BLaER1 (cell line): ENCODE results near the gene SLC39A8.
"Not testable (repeated sequence)": the region's sequence is repeated elsewhere in the genome, so short reads cannot be mapped to it uniquely, and the experiment has no call there.

ENCODE experiments used
- H3K27ac ChIP-seq: shearing (Covaris generic); formaldehyde crosslinking; 2 replicates; pipeline ENCODE4 v1.8.1; 2022
- H3K27me3 ChIP-seq: shearing (Covaris generic); formaldehyde crosslinking; 2 replicates; pipeline ENCODE4 v1.8.1; 2022
- H3K36me3 ChIP-seq: shearing (Covaris generic); formaldehyde crosslinking; 2 replicates; pipeline ENCODE4 v1.8.1; 2022
- H3K4me1 ChIP-seq: shearing (Covaris generic); formaldehyde crosslinking; 2 replicates; pipeline ENCODE4 v1.8.1; 2022
- H3K4me2 ChIP-seq: shearing (Covaris generic); formaldehyde crosslinking; 2 replicates; pipeline ENCODE4 v1.8.1; 2022
- H3K4me3 ChIP-seq: shearing (Covaris generic); formaldehyde crosslinking; 2 replicates; pipeline ENCODE4 v1.8.1; 2022
- H3K9ac ChIP-seq: shearing (Covaris generic); formaldehyde crosslinking; 2 replicates; pipeline ENCODE4 v1.8.1; 2022
- H3K9me3 ChIP-seq: shearing (Covaris generic); formaldehyde crosslinking; 2 replicates; pipeline ENCODE4 v1.8.1; 2022
- H4K20me1 ChIP-seq: shearing (Covaris generic); formaldehyde crosslinking; 2 replicates; pipeline ENCODE4 v1.8.1; 2022
- Cebpa-rat ChIP-seq: shearing (Covaris generic); IDR thresholded peaks from 2 replicates; pipeline ENCODE4 v1.8.1; 2022

SLC39A8 gene

GRCh38 chr4:102250341-102250740, 94.9 kb downstream of the SLC39A8 start:
- Histone ChIP-seq H3K4me2 (no peak overlapping the region), H3K4me1 (no peaks in the 10 kb centered on the region), H3K4me3 (no peak overlapping the region), H4K20me1 (no peaks in the 10 kb centered on the region), H3K36me3 (no peaks in the 10 kb centered on the region), H3K27ac (no peak overlapping the region), H3K27me3 (no peaks in the 10 kb centered on the region), H3K9me3 (peaks cover 20% of the 10 kb centered on the region), H3K9ac (no peak overlapping the region)
- TF ChIP-seq Cebpa-rat, result no peak

- Histone ChIP-seq H3K36me3 (no peaks in the 10 kb centered on the region), H3K9ac (no peak overlapping the region), H3K4me1 (no peaks in the 10 kb centered on the region), H3K4me2 (no peak overlapping the region), H3K4me3 (no peak overlapping the region), H3K9me3 (peaks cover 34% of the 10 kb centered on the region), H3K27ac (no peak overlapping the region), H3K27me3 (no peaks in the 10 kb centered on the region), H4K20me1 (no peaks in the 10 kb centered on the region)
- no peak for TF ChIP-seq Cebpa-rat
These were observed 98.2 kb downstream of the SLC39A8 start for GRCh38 chr4:102247041-102247440.

- H3K36me3 ChIP-seq, result no peaks in the 10 kb centered on the region
- no peak overlapping the region for H3K4me2 ChIP-seq
- H3K4me3 ChIP-seq, result no peak overlapping the region
- no peaks in the 10 kb centered on the region for H3K27me3 ChIP-seq
- no peak for TF ChIP-seq Cebpa-rat
- H3K27ac ChIP-seq, result no peak overlapping the region
- H3K9ac ChIP-seq, result no peak overlapping the region
- no peaks in the 10 kb centered on the region for H4K20me1 ChIP-seq
- no peaks in the 10 kb centered on the region for H3K4me1 ChIP-seq
- peaks cover 34% of the 10 kb centered on the region for H3K9me3 ChIP-seq
These were observed 98.9 kb downstream of the SLC39A8 start for GRCh38 chr4:102246416-102246815.

- Histone ChIP-seq H4K20me1 (no peaks in the 10 kb centered on the region), H3K36me3 (no peaks in the 10 kb centered on the region), H3K27me3 (no peaks in the 10 kb centered on the region), H3K27ac (no peak overlapping the region), H3K9ac (no peak overlapping the region), H3K4me1 (no peaks in the 10 kb centered on the region), H3K9me3 (peaks cover 27% of the 10 kb centered on the region), H3K4me2 (no peak overlapping the region), H3K4me3 (no peak overlapping the region)
- TF ChIP-seq Cebpa-rat, result no peak
These were observed 100.3 kb downstream of the SLC39A8 start for GRCh38 chr4:102244878-102245535.

- H3K27ac ChIP-seq, H4K20me1 ChIP-seq, H3K9ac ChIP-seq, H3K36me3 ChIP-seq, H3K4me2 ChIP-seq, H3K4me3 ChIP-seq, H3K27me3 ChIP-seq, H3K4me1 ChIP-seq: not testable (repeated sequence)
- peaks cover 22% of the 10 kb centered on the region for H3K9me3 ChIP-seq
These were observed 102.0 kb downstream of the SLC39A8 start for GRCh38 chr4:102243296-102243695.

GRCh38 chr4:102234243-102234838, 110.9 kb downstream of the SLC39A8 start:
- Histone ChIP-seq H3K4me2 (no peak overlapping the region), H3K9ac (no peak overlapping the region), H3K27me3 (no peaks in the 10 kb centered on the region), H4K20me1 (no peaks in the 10 kb centered on the region), H3K27ac (no peak overlapping the region), H3K4me3 (no peak overlapping the region), H3K9me3 (peaks cover 18% of the 10 kb centered on the region), H3K4me1 (no peaks in the 10 kb centered on the region), H3K36me3 (no peaks in the 10 kb centered on the region)
- TF ChIP-seq Cebpa-rat, result no peak

GRCh38 chr4:102230194-102230593, 115.1 kb downstream of the SLC39A8 start:
- no peak for TF ChIP-seq Cebpa-rat
- no peak overlapping the region for H3K9ac ChIP-seq
- H3K27ac ChIP-seq, result no peak overlapping the region
- H3K4me1 ChIP-seq, result no peaks in the 10 kb centered on the region
- H4K20me1 ChIP-seq, result no peaks in the 10 kb centered on the region
- H3K4me3 ChIP-seq, result no peak overlapping the region
- H3K27me3 ChIP-seq, result no peaks in the 10 kb centered on the region
- no peaks in the 10 kb centered on the region for H3K36me3 ChIP-seq
- H3K9me3 ChIP-seq, result peaks cover 37% of the 10 kb centered on the region
- H3K4me2 ChIP-seq, result no peak overlapping the region

GRCh38 chr4:102227388-102227787, 117.9 kb downstream of the SLC39A8 start:
- no peak for TF ChIP-seq Cebpa-rat
- Histone ChIP-seq H3K4me2 (no peak overlapping the region), H3K4me3 (no peak overlapping the region), H3K9ac (no peak overlapping the region), H3K27ac (no peak overlapping the region), H3K36me3 (no peaks in the 10 kb centered on the region), H3K4me1 (no peaks in the 10 kb centered on the region), H3K9me3 (peaks cover 24% of the 10 kb centered on the region), H3K27me3 (no peaks in the 10 kb centered on the region), H4K20me1 (no peaks in the 10 kb centered on the region)

GRCh38 chr4:102223461-102223860, 121.8 kb downstream of the SLC39A8 start:
- H3K27me3 ChIP-seq, result no peaks in the 10 kb centered on the region
- H3K9me3 ChIP-seq, result peaks cover 19% of the 10 kb centered on the region
- no peak for TF ChIP-seq Cebpa-rat
- H4K20me1 ChIP-seq, result no peaks in the 10 kb centered on the region
- no peak overlapping the region for H3K4me3 ChIP-seq
- no peaks in the 10 kb centered on the region for H3K36me3 ChIP-seq
- H3K4me1 ChIP-seq, result no peaks in the 10 kb centered on the region
- no peak overlapping the region for H3K27ac ChIP-seq
- no peak overlapping the region for H3K4me2 ChIP-seq
- H3K9ac ChIP-seq, result no peak overlapping the region

- H3K27me3 ChIP-seq, result no peaks in the 10 kb centered on the region
- TF ChIP-seq Cebpa-rat, result no peak
- no peaks in the 10 kb centered on the region for H3K4me1 ChIP-seq
- H3K27ac ChIP-seq, result no peak overlapping the region
- peaks cover 15% of the 10 kb centered on the region for H3K9me3 ChIP-seq
- H3K9ac ChIP-seq, result no peak overlapping the region
- no peak overlapping the region for H3K4me2 ChIP-seq
- no peak overlapping the region for H3K4me3 ChIP-seq
- no peaks in the 10 kb centered on the region for H4K20me1 ChIP-seq
- H3K36me3 ChIP-seq, result no peaks in the 10 kb centered on the region
These were observed 122.4 kb downstream of the SLC39A8 start for GRCh38 chr4:102222838-102223409.
